Upper lobe of left lung (tissue), 4 donors: ENCODE measurements around the gene SDR39U1.

ENCODE experiments used
- CTCF ChIP-seq, 6 experiments: fragments of 450-650 bp in 4 of 6; fragments of 200-600 bp in 2 of 6; sonication (generic) in 2 of 6; IDR thresholded peaks; one replicate each; pipeline ENCODE4 v1.5.1; 2016 to 2019; ENCODE audit warnings: antibody characterized with exemption in 6 of 6
- EP300 ChIP-seq, 4 donors: sonication (generic); formaldehyde crosslinking; IDR thresholded peaks; one replicate each; pipeline ENCODE4 v1.5.1; 2017; ENCODE audit warnings: antibody characterized with exemption in 4 of 4, control low read depth in 2 of 4
- POLR2A ChIP-seq, 4 donors: fragments of 450-650 bp; IDR thresholded peaks; one replicate each; pipeline ENCODE4 v1.5.1; 2016 to 2017; ENCODE audit warnings: antibody characterized with exemption in 4 of 4, mild to moderate bottlenecking in 2 of 4
- POLR2AphosphoS5 ChIP-seq, 2 donors: sonication (generic); formaldehyde crosslinking; IDR thresholded peaks; one replicate each; pipeline ENCODE4 v1.5.1; 2017; ENCODE audit warnings: antibody characterized with exemption in 2 of 2

DNA sequence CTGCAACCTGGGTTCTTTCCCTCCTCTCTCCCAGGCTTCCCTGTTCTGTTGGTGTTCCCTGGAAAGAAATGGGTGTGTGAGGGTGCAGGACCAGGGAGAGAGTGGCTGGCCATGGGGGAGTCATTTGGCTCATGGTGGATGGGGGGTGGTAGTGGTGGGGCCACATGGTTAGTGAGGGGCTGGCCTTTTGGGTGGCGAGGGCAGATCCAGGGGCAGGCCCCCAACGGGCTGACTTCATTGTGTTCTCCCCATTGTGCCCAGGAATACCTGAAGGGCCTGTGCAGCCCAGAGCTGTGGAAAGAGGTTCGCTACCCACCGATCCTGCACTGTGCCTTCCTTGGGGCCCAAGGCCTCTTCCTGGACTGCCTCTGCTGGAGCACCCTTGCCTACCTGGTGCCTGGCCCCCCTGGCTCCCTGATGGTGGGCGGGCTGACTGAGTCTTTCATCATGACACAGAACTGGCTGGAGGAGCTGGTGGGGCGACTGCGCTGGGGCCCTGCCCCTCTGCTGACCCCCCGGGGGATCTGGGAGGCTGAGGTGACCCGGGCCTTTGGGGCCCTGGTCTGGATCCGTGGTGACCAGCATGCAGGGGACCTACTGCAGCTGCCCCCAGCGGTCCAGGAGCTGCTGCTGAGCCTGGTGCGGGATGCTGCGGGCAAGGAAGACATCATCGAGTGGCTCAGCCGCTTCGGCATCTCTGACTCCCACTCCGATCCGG lies 34.8 kb downstream of the SDR39U1 start:
- TF ChIP-seq CTCF (IDR thresholded peaks at IDR 0.05), result no peak
- TF ChIP-seq POLR2A (IDR thresholded peaks at IDR 0.05), result no peak
- TF ChIP-seq POLR2AphosphoS5 (IDR thresholded peaks at IDR 0.05), result no peak
- TF ChIP-seq EP300 (IDR thresholded peaks at IDR 0.05), result no peak
